Osteocyte (in vitro differentiated cells): ENCODE results near the gene LRRC26. TPM values are rescaled to one million over a fixed set of nuclear protein-coding genes. Genes with fewer than 3 reads are reported as not detected.

Experiments
- DNase-seq: peaks from one replicate; pipeline ENCODE4 v3.0.0; 2021; ENCODE audit warnings: mixed read lengths; ENCODE audit not compliant: unreplicated experiment; ENCODE audit errors: extremely low spot score
- H3K27ac Mint-ChIP-seq: one replicate; pipeline ENCODE4 v1.8.0; 2021; ENCODE audit warnings: mild to moderate bottlenecking, mixed read lengths; ENCODE audit not compliant: unreplicated experiment
- H3K27me3 Mint-ChIP-seq: one replicate; pipeline ENCODE4 v1.8.0; 2021; ENCODE audit warnings: mixed read lengths; ENCODE audit not compliant: unreplicated experiment
- H3K36me3 Mint-ChIP-seq: one replicate; pipeline ENCODE4 v1.8.0; 2021; ENCODE audit warnings: mixed read lengths; ENCODE audit not compliant: unreplicated experiment
- H3K4me1 Mint-ChIP-seq: one replicate; pipeline ENCODE4 v1.8.0; 2021; ENCODE audit warnings: mixed read lengths; ENCODE audit not compliant: unreplicated experiment
- H3K4me3 Mint-ChIP-seq: one replicate; pipeline ENCODE4 v1.8.0; 2021; ENCODE audit warnings: mild to moderate bottlenecking, moderate library complexity, mixed read lengths; ENCODE audit not compliant: unreplicated experiment
- H3K9me3 Mint-ChIP-seq: one replicate; pipeline ENCODE4 v1.8.0; 2021; ENCODE audit warnings: mixed read lengths; ENCODE audit not compliant: unreplicated experiment
- total RNA-seq: library from RNA; stranded (reverse); gene quantifications from 2 replicates; pipeline ENCODE4 v1.2.1, GENCODE V29; 2021
- TF ChIP-seq, protein P1 (sequence below): fragments of 200-600 bp; sonication (generic); IDR thresholded peaks from 2 replicates; pipeline ENCODE4 v1.5.0; 2021; ENCODE audit warnings: antibody characterized with exemption, mild to moderate bottlenecking, moderate library complexity

Gene LRRC26
- total RNA-seq, 1 donor from 2014 or later, result not detected

DNA sequence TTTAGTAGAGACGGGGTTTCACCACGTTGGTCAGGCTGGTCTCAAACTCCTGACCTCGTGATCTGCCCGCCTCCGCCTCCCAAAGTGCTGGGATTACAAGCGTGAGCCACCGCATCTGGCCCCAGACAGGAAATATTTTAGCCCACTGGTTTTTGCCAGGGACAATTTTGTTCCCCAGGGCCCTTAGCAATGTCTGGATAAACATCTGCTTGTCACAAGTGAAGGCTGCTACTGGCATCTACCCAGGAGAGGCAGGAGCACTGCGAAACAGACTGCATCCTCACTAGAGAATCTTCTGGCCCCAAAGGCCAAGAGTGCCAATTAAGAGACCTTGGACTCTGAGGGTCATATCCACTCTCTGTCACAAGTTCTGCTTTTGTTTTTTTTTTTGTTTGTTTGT is 33.1 kb upstream of the LRRC26 start:
- Mint-ChIP-seq H3K4me1 (peaks cover 63% of the 10 kb centered on the region), H3K4me3 (no peak overlapping the region), H3K9me3 (no peaks in the 10 kb centered on the region), H3K27ac (no peak overlapping the region), H3K27me3 (no peaks in the 10 kb centered on the region), H3K36me3 (peaks cover 6% of the 10 kb centered on the region)
- DNase-seq, result no peak
- TF ChIP-seq, protein P1, sequence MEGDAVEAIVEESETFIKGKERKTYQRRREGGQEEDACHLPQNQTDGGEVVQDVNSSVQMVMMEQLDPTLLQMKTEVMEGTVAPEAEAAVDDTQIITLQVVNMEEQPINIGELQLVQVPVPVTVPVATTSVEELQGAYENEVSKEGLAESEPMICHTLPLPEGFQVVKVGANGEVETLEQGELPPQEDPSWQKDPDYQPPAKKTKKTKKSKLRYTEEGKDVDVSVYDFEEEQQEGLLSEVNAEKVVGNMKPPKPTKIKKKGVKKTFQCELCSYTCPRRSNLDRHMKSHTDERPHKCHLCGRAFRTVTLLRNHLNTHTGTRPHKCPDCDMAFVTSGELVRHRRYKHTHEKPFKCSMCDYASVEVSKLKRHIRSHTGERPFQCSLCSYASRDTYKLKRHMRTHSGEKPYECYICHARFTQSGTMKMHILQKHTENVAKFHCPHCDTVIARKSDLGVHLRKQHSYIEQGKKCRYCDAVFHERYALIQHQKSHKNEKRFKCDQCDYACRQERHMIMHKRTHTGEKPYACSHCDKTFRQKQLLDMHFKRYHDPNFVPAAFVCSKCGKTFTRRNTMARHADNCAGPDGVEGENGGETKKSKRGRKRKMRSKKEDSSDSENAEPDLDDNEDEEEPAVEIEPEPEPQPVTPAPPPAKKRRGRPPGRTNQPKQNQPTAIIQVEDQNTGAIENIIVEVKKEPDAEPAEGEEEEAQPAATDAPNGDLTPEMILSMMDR, result no peak

DNA sequence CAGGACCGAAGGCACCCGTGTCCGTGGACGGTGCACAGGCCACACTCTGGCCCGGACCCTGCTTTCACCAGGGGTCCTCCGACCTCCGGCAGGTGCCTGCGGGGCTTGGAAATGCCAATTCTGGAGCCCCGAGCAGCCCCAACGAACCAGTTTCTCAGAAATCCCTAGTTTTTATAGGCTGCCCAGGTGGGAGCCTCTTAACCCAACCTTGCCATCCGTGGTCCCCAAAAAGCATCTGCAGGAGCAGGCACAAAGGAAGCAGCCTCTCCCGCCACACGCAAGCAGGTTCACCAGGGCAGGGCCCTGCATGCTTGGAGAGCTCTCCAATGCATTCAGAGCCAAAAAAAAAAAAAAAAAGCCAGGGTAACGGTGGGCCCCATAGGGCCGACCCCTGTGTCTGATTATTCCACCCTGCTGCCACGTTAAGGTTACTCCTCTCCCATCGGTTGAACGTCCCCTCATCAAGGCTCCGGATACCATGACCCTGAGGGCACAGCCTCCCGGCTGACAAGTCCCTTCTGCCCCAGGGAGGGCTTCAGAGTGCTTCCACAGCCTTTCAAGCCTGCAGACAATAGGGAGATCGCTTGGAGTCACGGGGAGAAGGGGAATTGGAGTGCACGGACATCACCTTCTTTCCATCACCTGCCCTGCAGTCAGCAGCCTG is 31.5 kb upstream of the LRRC26 start:
- Mint-ChIP-seq H3K27ac (peak overlapping the region; percentile 60), H3K4me3 (peak overlapping the region; percentile 78), H3K36me3 (no peaks in the 10 kb centered on the region), H3K9me3 (no peaks in the 10 kb centered on the region), H3K4me1 (peaks cover 51% of the 10 kb centered on the region), H3K27me3 (no peaks in the 10 kb centered on the region)
- DNase-seq, result no peak
- TF ChIP-seq, protein P1, result no peak

DNA sequence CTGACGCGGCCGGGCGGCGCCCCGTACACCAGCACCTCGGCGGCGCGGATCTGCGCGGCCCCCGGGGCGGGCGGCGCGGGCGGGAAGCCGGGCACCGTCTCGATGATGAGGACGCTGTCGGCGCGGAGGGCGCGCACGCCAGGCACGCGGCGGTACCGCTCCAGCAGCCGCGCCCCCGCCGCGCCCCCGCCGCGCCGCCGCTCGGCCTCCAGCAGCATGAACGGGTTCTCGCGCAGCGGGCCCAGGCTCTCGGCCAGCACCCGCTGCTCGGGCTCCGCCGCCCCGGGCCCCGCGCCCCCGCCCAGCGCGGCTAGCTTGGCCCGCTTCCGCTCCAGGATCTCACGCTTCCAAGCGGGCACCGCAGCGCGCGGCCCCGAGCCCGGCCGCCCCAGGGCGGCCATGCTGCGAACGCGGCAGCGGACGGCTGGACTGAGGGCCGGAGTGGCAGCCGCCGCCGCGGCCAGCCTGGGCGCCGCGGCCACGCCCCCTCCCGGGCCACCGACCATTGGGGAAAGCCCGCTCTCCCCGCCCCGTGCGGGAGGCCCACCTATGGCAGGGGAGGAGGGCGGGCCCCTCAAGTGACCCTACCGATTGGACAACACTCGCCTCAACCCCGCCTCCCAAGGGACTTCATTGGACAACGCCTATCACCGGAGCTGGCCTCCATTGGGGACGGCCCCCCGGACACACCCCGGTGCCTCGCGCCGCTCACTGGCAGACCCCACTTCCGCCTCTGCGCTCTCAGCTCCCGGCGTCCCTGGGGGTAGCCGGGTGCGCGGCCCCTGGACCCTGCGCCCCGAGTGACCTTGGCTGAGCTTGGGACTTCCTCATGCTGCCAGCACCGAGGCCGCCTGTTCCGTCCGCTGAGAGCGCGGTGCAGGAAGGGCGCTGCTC is 30.7 kb upstream of the LRRC26 start, which contains the start of gene TPRN:
Gene TPRN, minus strand, starts transcription at position 431 of the 894 bp plus-strand sequence. Its CDS starts 30 bp downstream, at position 401.
- peaks cover 44% of the 10 kb centered on the region for H3K4me1 Mint-ChIP-seq
- H3K27me3 Mint-ChIP-seq, result no peaks in the 10 kb centered on the region
- TF ChIP-seq, protein P1, result no peak
- H3K36me3 Mint-ChIP-seq, result no peaks in the 10 kb centered on the region
- peak within 1 kb of the TSS; percentile 60 for H3K27ac Mint-ChIP-seq
- peak; percentile 100 for DNase-seq
- H3K9me3 Mint-ChIP-seq, result no peaks in the 10 kb centered on the region
- H3K4me3 Mint-ChIP-seq, result peak within 1 kb of the TSS; percentile 82

DNA sequence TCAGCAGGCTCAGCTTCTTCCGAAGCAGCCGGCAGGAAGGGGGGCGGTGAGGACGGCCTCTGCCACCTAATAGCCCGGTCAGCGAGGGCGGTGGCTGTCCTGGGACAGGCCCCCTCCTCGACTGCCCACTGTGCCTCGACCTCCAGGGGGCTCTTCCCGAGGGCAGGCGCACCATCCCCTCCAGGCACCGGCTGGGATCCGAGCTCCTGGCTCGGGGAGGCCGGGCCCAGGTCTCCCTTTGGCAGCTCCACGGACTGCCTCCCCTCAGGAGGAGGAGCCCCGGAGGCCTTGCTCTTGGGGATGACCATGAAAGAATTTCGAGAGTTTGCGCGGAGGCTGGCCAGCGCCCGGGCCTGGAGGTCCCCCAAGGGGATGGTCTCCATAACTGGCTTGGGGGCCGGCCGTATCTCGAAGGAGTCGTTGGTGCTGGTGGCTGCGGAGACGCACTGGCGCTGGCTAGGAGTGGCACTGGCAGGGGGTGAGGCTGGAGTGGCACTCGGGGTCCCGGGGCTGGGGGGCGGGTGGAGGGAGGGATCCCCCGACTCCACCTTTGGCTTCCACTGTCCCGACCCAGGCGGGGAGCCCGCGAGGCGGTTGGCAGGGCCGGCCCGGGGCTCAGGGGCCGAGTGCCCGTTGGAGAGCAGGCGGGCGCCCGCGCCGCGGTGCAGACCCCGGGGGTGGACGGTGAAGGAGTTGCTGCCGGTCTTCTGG is 29.7 kb upstream of the LRRC26 start:
- DNase-seq, result no peak
- no peaks in the 10 kb centered on the region for H3K9me3 Mint-ChIP-seq
- H3K36me3 Mint-ChIP-seq, result no peaks in the 10 kb centered on the region
- TF ChIP-seq, protein P1, result no peak
- H3K27ac Mint-ChIP-seq, result peak overlapping the region; percentile 50
- peaks cover 43% of the 10 kb centered on the region for H3K4me1 Mint-ChIP-seq
- no peaks in the 10 kb centered on the region for H3K27me3 Mint-ChIP-seq
- peak overlapping the region; percentile 82 for H3K4me3 Mint-ChIP-seq
